HEK293T (cell line): Measurements from ENCODE around the gene GNAI1.

ENCODE experiments used
- CTCF ChIA-PET: fragments of 350-600 bp; formaldehyde crosslinking; extraction: SDS; loops from one replicate; lab custom pipeline; 2021; ENCODE audit warnings: antibody characterized with exemption, inconsistent platforms; lab: Yijun Ruan, JAX
- POLR2A ChIA-PET: fragments of 350-600 bp; formaldehyde crosslinking; extraction: SDS; loops from one replicate; lab custom pipeline; 2020; ENCODE audit warnings: antibody characterized with exemption, inconsistent platforms; lab: Yijun Ruan, JAX
- DNase-seq: peaks from one replicate; pipeline ENCODE4 v3.0.0; 2012; ENCODE audit warnings: mixed read lengths; ENCODE audit errors: extremely low spot score
- ARNT ChIP-seq: fragments of 450-650 bp; IDR thresholded peaks from 2 replicates; pipeline ENCODE4 v1.6.1; 2017; ENCODE audit warnings: mild to moderate bottlenecking
- BHLHE40 ChIP-seq: fragments of 450-650 bp; IDR thresholded peaks from 2 replicates; pipeline ENCODE4 v1.6.1; 2016; ENCODE audit warnings: mild to moderate bottlenecking, moderate library complexity, borderline replicate concordance
- CTBP1 ChIP-seq: fragments of 450-650 bp; IDR thresholded peaks from 2 replicates; pipeline ENCODE4 v1.6.1; 2016; ENCODE audit warnings: borderline replicate concordance
- ELF4 ChIP-seq: fragments of 450-650 bp; IDR thresholded peaks from 2 replicates; pipeline ENCODE4 v1.6.1; 2017; ENCODE audit warnings: antibody characterized with exemption
- FOXA1 ChIP-seq: fragments of 450-650 bp; IDR thresholded peaks from 2 replicates; pipeline ENCODE4 v1.6.1; 2016; ENCODE audit warnings: mild to moderate bottlenecking
- FOXK2 ChIP-seq: fragments of 450-650 bp; IDR thresholded peaks from 2 replicates; pipeline ENCODE4 v1.6.1; 2016; ENCODE audit warnings: mild to moderate bottlenecking
- FOXM1 ChIP-seq: fragments of 450-650 bp; IDR thresholded peaks from 2 replicates; pipeline ENCODE4 v1.6.1; 2017; ENCODE audit warnings: mild to moderate bottlenecking, borderline replicate concordance
- HDGF ChIP-seq: fragments of 450-650 bp; IDR thresholded peaks from 2 replicates; pipeline ENCODE4 v1.6.1; 2017; ENCODE audit warnings: antibody characterized with exemption, borderline replicate concordance
- L3MBTL2 ChIP-seq: fragments of 450-650 bp; conservative IDR thresholded peaks from 2 replicates; pipeline ENCODE4 v1.6.1; 2016; ENCODE audit warnings: mild to moderate bottlenecking
- LEF1 ChIP-seq: fragments of 450-650 bp; IDR thresholded peaks from 2 replicates; pipeline ENCODE4 v1.6.1; 2017; ENCODE audit warnings: mild to moderate bottlenecking, borderline replicate concordance
- NFRKB ChIP-seq: fragments of 450-650 bp; IDR thresholded peaks from 2 replicates; pipeline ENCODE4 v1.6.1; 2016; ENCODE audit warnings: mild to moderate bottlenecking, moderate library complexity
- SP1 ChIP-seq: fragments of 450-650 bp; IDR thresholded peaks from 2 replicates; pipeline ENCODE4 v1.6.1; 2017
- SUZ12 ChIP-seq: fragments of 450-650 bp; IDR thresholded peaks from 2 replicates; pipeline ENCODE4 v1.6.1; 2016; ENCODE audit warnings: mild to moderate bottlenecking
- TARDBP ChIP-seq: fragments of 450-650 bp; IDR thresholded peaks from 2 replicates; pipeline ENCODE4 v1.6.1; 2016
- ZNF384 ChIP-seq: fragments of 450-650 bp; IDR thresholded peaks from 2 replicates; pipeline ENCODE4 v1.6.1; 2016
- TF ChIP-seq, protein P1 (sequence below): fragments of 450-650 bp; IDR thresholded peaks from 2 replicates; pipeline ENCODE4 v1.6.1; 2016

The GNAI1 gene

DNA sequence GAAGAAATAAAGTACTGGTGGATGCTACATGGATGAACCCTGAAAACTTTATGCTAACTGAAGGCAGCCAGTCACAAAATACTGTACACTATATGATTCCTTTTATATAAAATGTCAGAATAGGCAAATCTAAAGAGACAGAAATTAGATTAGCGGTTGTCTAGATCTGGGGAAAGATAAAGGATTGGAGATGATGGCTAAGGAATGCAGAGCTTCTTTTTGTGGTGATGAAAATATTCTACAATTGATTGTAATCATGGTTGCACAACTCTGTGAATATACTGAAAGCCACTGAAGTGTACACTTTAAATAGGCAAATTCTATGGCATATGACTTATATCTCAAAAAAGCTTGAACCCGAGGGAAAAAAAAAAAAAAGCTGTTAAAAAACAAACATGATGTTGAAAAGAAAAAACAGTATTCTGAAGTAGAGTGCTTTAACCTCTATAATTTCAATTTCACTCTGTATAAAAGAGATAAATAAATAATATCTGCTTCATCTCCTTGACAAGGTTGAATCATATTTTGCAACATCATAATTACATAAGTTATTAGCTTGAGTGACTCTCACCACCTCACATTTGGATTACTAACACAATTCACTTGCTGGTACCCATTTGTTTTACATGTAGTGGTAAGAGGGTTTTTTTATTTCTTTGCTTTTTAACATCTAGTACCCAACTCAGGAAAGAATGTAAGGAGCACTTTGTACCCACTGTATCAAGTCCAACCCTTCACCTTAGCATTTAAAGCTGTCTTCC, 2.8 kb upstream of the GNAI1 start:
- TF ChIP-seq LEF1: no peak
- TF ChIP-seq, protein P1, sequence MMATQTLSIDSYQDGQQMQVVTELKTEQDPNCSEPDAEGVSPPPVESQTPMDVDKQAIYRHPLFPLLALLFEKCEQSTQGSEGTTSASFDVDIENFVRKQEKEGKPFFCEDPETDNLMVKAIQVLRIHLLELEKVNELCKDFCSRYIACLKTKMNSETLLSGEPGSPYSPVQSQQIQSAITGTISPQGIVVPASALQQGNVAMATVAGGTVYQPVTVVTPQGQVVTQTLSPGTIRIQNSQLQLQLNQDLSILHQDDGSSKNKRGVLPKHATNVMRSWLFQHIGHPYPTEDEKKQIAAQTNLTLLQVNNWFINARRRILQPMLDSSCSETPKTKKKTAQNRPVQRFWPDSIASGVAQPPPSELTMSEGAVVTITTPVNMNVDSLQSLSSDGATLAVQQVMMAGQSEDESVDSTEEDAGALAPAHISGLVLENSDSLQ: no peak
- TF ChIP-seq SUZ12: no peak
- no peak for TF ChIP-seq ELF4
- no peak for TF ChIP-seq TARDBP
- TF ChIP-seq FOXK2: no peak
- no peak for TF ChIP-seq CTBP1
- TF ChIP-seq HDGF: no peak
- TF ChIP-seq L3MBTL2: no peak
- ChIA-PET POLR2A (no interaction called here), CTCF (no interaction called here)
- DNase-seq: no peak

DNA sequence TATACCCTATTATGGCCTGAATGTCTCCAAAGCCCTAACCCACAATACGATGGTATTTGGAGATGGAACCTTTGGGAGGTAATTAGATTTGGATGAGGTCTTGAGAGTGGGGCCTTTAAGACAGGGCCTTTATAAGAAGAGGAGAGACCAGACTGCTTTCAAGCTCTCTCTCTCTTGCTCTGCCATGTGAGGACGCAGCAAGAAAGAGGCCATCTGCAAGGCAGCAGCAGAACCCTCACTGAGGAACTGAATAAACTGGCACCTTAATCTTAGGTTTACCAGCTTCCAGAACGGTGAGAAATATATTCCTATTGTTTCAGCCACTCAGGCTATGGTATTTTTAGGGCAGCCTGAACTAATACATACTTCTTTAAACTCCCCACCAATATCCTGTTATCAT, 2.0 kb upstream of the GNAI1 start:
- CTCF ChIA-PET: no interaction called here
- DNase-seq: no peak
- POLR2A ChIA-PET: no interaction called here

DNA sequence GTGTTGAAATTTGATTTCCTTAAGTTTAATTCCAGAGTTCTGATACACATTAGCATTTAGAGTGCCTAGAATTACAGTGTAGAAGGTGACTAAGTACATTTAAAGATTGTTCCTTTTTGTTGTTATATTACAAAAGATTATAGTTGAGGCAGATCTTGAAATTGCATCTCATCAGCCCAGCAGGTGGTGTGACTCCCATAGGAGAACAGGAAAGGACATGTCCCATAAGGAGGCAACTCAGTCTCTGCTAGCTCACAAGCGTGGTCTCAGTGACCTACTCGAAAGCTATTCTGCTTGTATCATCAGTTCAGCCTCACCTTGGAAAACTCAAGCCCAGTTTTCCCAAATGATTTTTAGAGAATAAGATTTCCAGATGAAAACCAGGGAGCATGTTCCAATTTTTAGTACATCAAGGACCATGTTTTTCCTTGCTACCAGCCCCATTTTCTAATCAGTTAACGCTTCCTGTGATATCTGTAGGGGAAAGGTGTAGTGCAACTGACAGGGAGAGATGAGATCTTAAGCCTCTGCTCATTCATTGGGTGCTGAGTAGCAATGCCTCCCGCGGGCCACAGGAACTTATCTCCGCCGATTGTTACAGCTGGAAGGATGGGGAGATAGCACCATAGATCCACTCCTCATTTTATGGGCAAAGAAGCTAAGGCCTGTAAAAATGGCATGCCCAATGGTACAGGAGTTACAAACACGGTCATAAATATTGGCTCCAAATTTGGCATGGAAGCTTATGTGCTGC, 1.1 kb upstream of the GNAI1 start:
- ChIA-PET CTCF (interaction anchor here (0.6 to 1.1 kb wide), 5 partner anchors 10 to 1786 kb away, joined by 3 to 4 read pairs (median 3); no protein-coding TSS in a partner anchor), POLR2A (interaction anchor here (0.9 to 1.3 kb wide), 3 partner anchors 12 to 144 kb away, joined by 3 to 4 read pairs (median 4); no protein-coding TSS in a partner anchor)
- no peak for TF ChIP-seq L3MBTL2
- TF ChIP-seq FOXM1: no peak
- TF ChIP-seq ZNF384: no peak
- TF ChIP-seq FOXK2: no peak
- no peak for TF ChIP-seq ELF4
- no peak for TF ChIP-seq BHLHE40
- no peak for TF ChIP-seq SP1
- TF ChIP-seq CTBP1: no peak
- TF ChIP-seq NFRKB: no peak
- no peak for TF ChIP-seq SUZ12
- no peak for TF ChIP-seq LEF1
- TF ChIP-seq ARNT: no peak
- no peak for TF ChIP-seq HDGF
- TF ChIP-seq, protein P1: no peak
- no peak for TF ChIP-seq FOXA1
- no peak for TF ChIP-seq TARDBP
- DNase-seq: no peak

More for the DNA sequence above, 2.0 kb upstream of the GNAI1 start:
- no peak for TF ChIP-seq ELF4
- TF ChIP-seq FOXM1: no peak
- TF ChIP-seq BHLHE40: no peak
- TF ChIP-seq FOXA1: no peak
- TF ChIP-seq ARNT: no peak

DNA sequence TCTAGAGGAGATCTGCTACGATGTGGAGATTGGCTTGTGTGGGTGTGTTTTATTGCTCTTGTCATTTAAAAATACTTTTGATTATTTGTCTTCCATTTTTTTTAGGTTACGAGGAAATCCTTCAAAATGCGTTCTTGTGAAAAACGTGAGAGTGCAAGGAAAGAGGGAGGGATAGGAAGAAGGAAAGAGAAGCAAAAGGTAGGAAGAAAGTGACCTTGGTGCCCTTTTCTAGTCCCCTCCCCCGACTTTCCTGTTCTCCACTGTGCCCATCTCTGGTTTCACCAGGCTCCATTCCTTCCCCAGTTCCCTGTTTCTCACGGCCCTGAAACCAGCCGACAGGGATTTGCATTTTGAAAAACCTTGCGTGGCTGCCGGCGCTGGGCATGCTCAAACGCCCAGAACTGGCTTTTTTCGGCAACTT, 506 bp upstream of the GNAI1 start:
- ChIA-PET POLR2A (interaction anchor here (0.9 to 1.3 kb wide), 3 partner anchors 12 to 143 kb away, joined by 3 to 4 read pairs (median 4); no protein-coding TSS in a partner anchor), CTCF (interaction anchor here (0.6 to 1.1 kb wide), 5 partner anchors 9 to 1786 kb away, joined by 3 to 4 read pairs (median 3); no protein-coding TSS in a partner anchor)
- TF ChIP-seq BHLHE40 (no peak), CTBP1 (no peak), L3MBTL2 (no peak), SUZ12 (no peak), LEF1 (no peak), NFRKB (no peak), ELF4 (no peak), ARNT (no peak), FOXA1 (no peak), HDGF (no peak), ZNF384 (no peak), FOXK2 (no peak), FOXM1 (no peak), TARDBP (no peak), SP1 (no peak)
- TF ChIP-seq, protein P1: no peak
- no peak for DNase-seq

DNA sequence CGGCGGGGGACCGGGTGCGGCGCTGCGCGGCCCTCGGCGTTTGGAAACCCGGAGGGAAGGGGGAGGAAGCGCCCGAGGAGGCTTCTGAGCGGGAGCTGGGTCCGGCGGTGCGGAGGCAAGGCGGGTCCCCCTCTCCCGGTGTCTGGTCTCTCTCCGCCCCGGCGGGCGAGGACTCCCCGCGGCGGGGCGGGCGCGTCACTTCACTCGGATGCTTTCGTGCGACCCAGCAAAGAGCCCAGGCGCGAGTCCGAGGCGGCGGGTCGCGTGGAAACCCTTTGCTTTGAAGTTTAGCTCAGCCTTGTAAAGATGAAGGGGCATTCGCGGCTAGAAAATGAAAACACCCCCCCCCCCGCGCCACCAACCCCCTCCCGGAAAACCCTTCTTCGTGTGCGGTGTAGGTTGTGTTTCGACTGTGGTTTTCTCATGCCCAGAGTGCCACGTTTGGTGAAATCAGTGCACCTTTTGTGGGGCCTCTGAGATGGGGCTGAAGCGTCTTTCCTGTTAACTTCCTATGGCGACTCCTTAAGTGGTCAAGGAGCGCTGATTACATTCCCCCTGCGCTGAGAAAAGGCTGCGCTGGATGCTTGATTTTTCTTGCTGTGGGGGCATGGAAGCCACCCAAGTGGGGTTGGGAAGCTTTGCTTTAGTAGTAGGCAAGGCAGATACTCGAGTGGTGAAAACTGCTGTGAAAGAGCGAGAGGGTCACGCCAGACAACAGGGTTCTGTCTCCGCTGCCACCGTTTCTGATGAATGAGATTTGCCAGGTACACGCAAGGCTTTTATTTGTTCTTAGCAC, 876 bp downstream of the GNAI1 start:
- ChIA-PET POLR2A (interaction anchor here (0.7 to 1.3 kb wide), 2 partner anchors 63 to 74 kb away, joined by 4 read pairs; no protein-coding TSS in a partner anchor), CTCF (no interaction called here)
- TF ChIP-seq SUZ12 (no peak), L3MBTL2 (no peak), BHLHE40 (no peak), TARDBP (no peak), FOXA1 (no peak), NFRKB (no peak), ELF4 (no peak), ZNF384 (no peak), HDGF (no peak), FOXK2 (no peak), SP1 (no peak), CTBP1 (no peak), ARNT (no peak), LEF1 (no peak), FOXM1 (no peak)
- TF ChIP-seq, protein P1: no peak
- DNase-seq: peak; percentile 37
